HG02588 (cell line): ENCODE data around the gene DUSP16.
"Not testable (repeated sequence)": the region's sequence is repeated elsewhere in the genome, so short reads cannot be mapped to it uniquely, and the experiment has no call there.

Experiments used
- ATAC-seq: cut with Tn5 transposase; IDR thresholded peaks from one replicate; pipeline ENCODE4 v1.9.1; 2021; ENCODE audit warnings: mild to moderate bottlenecking, moderate library complexity; ENCODE audit not compliant: unreplicated experiment

The DUSP16 gene

GRCh38 chr12:12524128-12524527, 38.5 kb downstream of the DUSP16 start:
- ATAC-seq, result no peak

DNA sequence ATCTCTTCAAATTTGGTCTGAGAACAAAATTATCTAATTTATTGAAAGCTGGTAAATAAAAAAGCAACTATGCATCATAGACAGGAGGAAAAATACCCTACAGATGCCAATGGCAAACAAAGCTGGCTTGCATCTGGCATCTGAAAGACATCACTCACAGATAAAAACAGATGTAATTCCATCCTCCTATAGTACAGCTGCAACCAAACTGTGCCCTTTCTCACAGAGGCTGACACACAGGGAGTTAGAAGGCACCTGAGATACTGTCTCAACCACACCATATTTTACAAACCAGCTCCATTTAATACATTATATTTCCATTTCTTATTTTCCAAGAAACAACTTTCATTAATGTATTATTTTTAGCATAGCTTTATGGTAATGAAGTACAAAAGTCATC, 39.4 kb downstream of the DUSP16 start:
- ATAC-seq, result no peak

- ATAC-seq, result not testable (repeated sequence)
These were observed 40.0 kb downstream of the DUSP16 start for GRCh38 chr12:12522657-12523056.

DNA sequence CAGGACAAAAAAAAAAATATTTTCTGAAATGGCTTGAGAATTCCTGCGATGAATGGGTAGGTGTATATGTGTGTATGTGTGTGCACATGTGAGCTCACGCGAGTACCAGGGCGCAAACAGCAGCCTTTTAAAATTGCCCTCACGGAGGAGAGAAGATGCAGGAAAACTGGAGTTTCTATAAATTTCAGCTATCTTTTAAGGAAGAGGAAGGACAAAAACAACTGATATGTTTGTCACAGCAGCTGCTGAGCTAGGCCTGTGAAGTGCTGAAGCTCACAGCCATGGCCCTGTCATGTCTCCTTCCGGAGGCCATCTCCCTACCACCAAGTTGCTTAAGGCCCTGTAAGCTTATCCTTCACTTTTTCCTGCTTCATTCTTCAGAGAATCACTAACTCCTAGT, 40.8 kb downstream of the DUSP16 start:
- no peak for ATAC-seq

GRCh38 chr12:12521044-12521485, 41.6 kb downstream of the DUSP16 start:
- ATAC-seq, result no peak

GRCh38 chr12:12520273-12520672, 42.4 kb downstream of the DUSP16 start:
- ATAC-seq, result no peak

- ATAC-seq, result no peak
These were observed 43.2 kb downstream of the DUSP16 start for GRCh38 chr12:12519354-12519998.

- ATAC-seq, result no peak
These were observed 43.7 kb downstream of the DUSP16 start for GRCh38 chr12:12518919-12519318.

DNA sequence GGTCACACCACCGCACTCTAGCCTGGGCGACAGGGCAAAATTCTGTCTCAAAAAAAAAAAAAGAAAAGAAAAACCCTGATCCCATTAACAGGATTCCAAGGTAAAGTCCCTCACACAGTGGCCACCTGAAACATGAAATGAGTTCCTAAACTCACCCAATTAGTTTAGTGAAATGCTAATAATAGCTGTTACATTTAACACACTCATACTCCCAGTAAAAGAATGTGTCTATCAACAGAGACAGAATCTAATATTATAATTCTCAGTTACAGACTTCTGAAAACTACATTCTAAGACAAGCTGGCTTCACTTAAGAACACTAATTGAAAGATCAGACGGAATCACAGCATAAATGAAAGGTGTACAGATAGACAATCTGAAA, 44.2 kb downstream of the DUSP16 start:
- ATAC-seq, result no peak

DNA sequence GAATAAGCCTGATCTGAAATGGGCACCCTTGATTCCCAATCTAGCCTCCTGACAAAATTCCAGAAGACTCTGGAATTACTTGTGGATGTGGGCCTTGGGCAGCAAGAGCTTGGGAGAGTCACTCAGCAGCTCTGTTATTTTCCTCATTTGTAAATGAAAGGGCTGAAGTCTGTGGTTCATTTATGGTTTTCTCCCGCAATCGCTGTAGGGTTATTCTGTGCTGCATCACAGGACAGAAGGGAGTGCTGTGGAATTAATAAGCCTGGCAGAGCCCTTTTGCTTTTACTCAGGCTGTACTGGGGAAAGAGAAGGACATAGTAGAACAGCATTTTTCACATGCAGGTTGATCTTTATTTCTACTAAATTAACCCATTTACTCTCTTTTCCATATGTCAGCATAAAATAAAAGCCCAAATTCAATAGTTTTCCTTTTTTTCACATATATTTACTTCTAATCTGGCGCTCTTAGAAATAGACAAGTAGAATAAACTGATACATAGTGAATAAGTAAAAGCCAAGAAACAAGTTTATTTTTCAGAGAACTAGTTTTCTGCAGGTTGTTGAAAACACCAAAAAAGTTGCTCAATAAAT, 49.2 kb downstream of the DUSP16 start:
- no peak for ATAC-seq

GRCh38 chr12:12511895-12512711, 50.6 kb downstream of the DUSP16 start:
- no peak for ATAC-seq

- ATAC-seq, result no peak
These were observed 51.5 kb downstream of the DUSP16 start for GRCh38 chr12:12511021-12511783.

DNA sequence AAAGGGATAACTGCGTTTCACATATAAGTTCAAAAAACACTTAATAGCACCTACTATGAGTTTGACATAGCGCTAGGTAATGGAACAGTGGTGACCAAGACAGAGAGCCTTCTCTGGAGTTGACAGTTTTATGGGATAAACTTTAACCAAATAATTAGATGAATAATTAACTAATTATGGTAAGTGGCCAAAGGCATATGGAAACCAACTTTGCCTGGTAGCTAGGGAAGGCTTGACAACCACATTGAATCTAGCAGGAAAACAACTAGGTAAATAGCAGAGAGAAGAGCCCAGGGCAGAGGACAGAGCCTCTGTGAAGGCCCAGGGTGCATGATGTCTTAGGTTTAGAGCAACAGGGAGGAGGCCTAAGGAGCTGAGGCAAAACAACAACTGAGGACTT, 52.1 kb downstream of the DUSP16 start:
- no peak for ATAC-seq

GRCh38 chr12:12510141-12510540, 52.5 kb downstream of the DUSP16 start:
- no peak for ATAC-seq

DNA sequence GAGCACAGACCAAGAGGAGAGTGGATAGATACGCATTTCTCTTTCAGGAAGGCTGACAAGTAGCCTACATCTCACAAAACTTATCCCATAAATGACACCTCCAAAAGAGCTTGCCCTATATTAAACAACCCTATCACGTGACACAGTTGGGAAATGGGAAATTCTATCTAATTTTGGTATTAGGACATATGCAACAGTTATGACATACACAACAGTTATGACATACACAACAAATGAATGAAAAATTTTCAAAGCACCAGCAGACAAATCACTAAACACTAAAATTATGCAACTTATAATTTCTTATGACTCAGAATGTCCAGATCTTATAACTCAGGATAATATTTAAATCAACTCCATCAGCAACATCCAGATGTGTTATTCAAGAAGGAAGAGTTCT, 54.1 kb downstream of the DUSP16 start:
- ATAC-seq, result no peak

- no peak for ATAC-seq
These were observed 55.5 kb downstream of the DUSP16 start for GRCh38 chr12:12507121-12507520.

DNA sequence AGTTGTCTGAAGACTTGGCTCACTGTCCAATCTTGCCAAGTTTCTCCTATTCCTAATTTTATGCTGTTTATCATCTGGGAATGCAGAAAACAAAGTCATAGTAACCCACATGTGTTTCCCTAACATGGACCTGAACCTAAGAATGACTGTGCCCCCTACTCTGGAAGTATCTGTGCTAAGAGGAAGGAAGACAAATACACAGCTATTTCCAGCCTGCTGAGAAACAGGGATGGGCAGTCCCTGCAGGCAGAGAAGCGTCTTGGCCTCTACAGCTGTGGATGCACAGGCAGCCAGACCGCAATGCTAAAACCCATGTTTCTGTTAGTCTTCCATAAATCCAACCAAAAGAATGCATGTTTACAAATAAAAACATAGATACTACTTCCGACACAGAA, 56.2 kb downstream of the DUSP16 start:
- no peak for ATAC-seq

DNA sequence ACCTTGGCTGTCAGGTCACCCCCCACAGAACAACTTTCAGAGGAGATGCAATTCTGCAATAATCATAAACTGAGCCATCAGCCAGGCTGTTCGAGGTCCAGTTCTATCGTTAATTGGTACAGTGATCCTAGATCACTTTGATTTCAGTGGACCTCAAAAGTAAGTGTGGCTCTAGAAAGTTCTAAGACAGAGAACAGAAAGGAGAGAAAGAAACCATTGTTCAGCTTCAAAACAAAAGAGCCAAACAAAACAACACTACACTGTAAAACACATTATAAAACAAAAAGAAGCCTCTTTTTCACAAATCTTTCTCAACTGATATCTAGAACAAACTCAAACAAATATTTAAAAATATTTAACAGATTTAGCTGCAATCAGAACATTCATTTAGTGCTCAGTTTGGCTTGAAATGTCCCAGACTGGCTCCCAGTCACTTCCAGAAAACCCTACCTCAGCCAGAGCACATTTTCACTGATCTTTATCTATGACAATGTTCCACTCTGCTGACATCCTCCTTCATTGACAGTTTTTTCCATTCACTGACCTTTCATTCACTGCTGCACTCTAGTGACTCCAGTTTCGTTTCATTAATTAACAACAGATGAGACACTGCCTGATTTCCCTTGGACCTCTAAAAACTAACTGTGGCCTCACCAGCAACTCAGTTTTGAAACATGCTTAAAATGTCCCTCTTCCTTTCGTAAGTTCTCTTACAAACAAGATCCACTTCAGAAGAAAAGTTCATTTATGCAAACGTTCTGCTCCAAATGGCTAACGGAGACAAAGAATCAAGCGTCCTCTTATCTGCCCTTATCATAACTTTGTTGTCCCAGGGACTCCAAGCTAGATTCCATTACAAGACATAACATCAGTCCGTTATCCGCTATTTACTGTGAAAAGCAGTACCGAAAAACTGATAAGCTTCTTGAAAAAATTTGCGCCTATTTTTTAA, 56.8 kb downstream of the DUSP16 start:
- peak; percentile 83 for ATAC-seq

DNA sequence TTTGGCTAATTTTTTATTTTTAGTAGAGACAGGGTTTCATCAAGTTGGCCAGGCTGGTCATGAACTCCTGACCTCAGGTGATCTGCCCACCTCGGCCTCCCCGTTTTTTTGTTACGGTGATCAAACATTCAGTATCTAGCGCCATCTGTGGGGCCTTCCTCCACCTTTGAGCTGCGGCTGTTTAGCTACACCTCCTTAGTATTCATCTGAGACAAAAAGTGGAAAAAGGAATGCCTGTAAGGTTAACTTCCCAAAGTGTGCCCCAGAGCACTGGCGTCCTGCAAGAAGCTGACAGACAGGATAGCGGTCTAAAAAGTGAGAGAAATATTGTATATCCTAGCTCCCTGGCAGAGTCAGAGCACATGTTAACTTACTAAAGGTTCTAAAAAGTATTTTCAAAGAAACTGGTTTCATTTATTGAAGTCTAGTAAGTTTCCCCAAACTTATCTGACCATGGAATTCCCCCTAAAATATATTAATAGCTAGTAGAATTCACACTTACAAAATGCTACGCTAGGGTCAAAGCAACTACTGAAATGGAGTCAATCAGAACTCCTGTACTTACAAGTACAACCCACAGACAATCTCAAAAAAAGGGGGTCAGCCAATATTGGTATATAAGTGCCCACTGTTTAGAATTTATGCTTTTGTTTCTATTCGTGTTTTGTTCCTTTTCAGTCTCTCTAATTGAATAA, 59.1 kb downstream of the DUSP16 start:
- ATAC-seq, result no peak

GRCh38 chr12:12502815-12503151, 59.9 kb downstream of the DUSP16 start:
- ATAC-seq, result no peak
